ENCODE data around the gene TOMM40.
"Not testable (repeated sequence)": the region's sequence is repeated elsewhere in the genome, so short reads cannot be mapped to it uniquely, and the experiment has no call there.

TOMM40 gene

DNA sequence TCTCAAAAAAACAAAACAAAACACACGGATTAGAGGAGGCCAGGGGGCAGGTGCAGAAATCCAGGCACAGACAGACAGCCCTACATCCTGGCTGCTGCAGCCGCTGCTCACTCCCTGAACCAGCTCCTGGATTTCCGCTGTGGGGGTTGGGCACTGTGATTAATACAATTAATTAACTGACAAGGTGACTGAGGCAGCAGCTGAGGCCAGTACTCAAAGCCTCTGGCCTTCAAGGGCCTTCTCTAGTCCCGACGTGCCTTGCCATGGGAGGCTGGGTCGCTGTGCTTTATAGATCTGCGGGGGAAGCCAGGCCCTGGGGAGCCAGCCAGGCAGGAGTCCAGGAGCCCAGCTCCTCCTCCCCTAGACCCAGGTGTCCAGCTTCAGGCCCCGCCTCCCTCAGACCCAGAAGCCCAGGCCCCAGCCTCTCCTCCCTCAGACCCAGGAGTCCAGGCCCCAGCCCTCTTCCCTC is 40.4 kb upstream of the TOMM40 start:
- no peak for DNase-seq (ENCODE audit: insufficient read length, low spot score)

DNA sequence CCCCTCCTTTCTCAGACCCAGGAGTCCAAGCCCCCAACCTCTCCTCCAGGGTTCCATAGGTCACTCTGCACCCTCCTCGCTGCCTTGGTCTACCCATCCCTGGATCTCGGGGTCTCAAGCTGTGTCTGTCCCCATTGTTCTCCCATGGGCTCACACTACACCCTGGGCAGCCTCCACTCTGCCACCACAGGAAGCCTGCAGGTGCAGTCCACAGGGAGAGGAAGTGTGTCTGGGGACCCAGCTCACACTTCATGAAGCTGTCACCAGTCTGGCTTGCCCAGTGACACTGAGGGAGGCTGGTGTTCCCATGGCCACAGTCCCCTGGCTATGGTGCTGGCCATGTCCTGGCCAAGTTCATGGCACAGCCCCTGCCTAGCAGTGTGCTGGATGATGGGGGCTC is 39.6 kb upstream of the TOMM40 start:
- FAIRE-seq (no peak), DNase-seq (ENCODE audit: insufficient read length, low spot score) (no peak)
- TF ChIP-seq TAF1 (IDR thresholded peaks at IDR 0.05; ENCODE audit: low read depth, low read length), result no peak
- TF ChIP-seq POLR2AphosphoS5 (IDR thresholded peaks at IDR 0.05; ENCODE audit: low read depth, low read length), result no peak
- no peak for TF ChIP-seq SPI1 (IDR thresholded peaks at IDR 0.05; ENCODE audit: low read depth, low read length)
- no peak for TF ChIP-seq POLR2A (IDR thresholded peaks at IDR 0.05; ENCODE audit: low read depth, low read length)
- no peak for TF ChIP-seq POU2F2 (IDR thresholded peaks at IDR 0.05; ENCODE audit: low read depth, low read length)
- no peak for TF ChIP-seq PAX5 (IDR thresholded peaks at IDR 0.05; ENCODE audit: insufficient read depth, low read length, severe bottlenecking)

More for the DNA sequence above, 40.4 kb upstream of the TOMM40 start:
- no peak for FAIRE-seq
- no peak for TF ChIP-seq POLR2A (IDR thresholded peaks at IDR 0.05; ENCODE audit: low read depth, low read length)

DNA sequence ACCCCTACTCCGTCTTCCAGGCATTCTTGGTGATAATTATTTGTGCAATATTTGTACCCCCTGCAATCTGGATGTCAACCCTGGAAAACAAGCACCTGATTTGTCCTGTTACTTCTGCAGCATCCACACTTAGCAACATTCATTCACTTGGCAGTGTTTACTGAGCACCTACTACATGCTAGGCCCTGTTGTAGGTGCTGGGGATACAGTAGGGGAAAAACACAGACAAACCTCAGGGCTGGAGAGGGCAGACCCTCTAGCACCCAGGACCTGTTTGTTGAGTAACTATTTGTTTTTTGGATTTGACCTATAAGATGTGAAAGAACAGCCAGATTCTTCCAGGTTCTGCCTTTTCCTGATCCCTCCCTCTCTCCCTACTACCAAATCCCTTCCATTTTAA is 35.4 kb upstream of the TOMM40 start:
- TF ChIP-seq PAX5 (IDR thresholded peaks at IDR 0.05; ENCODE audit: insufficient read depth, low read length, severe bottlenecking), result no peak
- no peak for TF ChIP-seq POU2F2 (IDR thresholded peaks at IDR 0.05; ENCODE audit: low read depth, low read length)
- no peak for TF ChIP-seq POLR2A (IDR thresholded peaks at IDR 0.05; ENCODE audit: low read depth, low read length)
- TF ChIP-seq SPI1 (IDR thresholded peaks at IDR 0.05; ENCODE audit: low read depth, low read length), result no peak
- no peak for TF ChIP-seq TAF1 (IDR thresholded peaks at IDR 0.05; ENCODE audit: low read depth, low read length)
- no peak for TF ChIP-seq POLR2AphosphoS5 (IDR thresholded peaks at IDR 0.05; ENCODE audit: low read depth, low read length)
- FAIRE-seq, result no peak

DNA sequence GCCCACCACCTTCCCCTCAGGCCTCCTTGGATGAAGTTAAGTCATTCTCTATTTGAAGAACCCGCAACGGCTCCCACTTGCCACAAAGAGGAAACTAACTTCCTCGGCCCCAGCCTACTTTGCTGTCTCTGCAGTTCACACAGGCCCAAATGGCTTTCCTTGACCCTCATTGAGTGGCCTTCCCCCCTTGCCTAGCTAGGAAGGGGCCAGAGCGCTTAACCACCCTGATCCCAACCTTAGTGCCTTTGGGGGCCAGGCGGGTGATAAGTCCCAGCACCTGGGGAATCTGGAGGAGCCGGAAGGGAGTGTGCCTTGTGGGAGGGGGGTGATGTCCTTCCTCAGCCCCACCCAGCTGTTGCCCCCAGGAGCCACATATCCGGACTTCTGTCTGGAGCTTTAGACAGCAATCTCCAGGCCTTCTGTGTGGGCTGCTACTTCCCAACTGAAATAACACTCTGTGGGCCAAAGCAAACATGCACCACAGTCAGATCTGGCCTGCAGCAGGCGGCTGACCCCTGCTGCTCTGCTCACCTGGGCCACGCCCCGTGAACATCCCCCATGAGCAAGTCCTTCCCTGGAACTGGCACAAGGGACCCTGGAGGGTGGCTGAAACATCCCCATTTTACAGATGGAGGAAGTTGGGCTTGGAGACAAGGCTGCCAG is 34.5 kb upstream of the TOMM40 start:
- TF ChIP-seq SPI1 (IDR thresholded peaks at IDR 0.05; ENCODE audit: low read depth, low read length), result no peak
- TF ChIP-seq POLR2AphosphoS5 (IDR thresholded peaks at IDR 0.05; ENCODE audit: low read depth, low read length), result no peak
- TF ChIP-seq TAF1 (IDR thresholded peaks at IDR 0.05; ENCODE audit: low read depth, low read length), result no peak
- no peak for FAIRE-seq
- no peak for DNase-seq (ENCODE audit: insufficient read length, low spot score)

More for the DNA sequence above, 35.4 kb upstream of the TOMM40 start:
- DNase-seq (ENCODE audit: insufficient read length, low spot score), result no peak

DNA sequence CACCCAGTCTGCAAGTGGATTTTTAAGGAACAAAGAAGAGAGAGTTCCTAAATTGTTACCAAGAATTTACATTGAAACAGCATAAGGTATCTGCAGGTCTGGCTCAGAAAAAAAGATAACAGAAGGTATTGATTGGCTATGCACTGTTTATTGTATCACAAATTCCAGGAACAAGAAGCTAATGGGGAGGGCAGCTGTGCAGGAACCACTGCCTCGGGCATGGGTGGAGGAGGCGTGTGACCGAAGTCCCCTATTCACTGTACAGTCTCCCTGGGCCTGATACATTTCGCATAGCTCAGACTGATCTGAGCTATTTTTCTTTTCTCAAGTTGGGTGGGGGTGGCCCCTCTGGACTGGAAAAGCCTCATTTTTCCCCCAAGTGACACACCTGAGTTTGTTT is 33.2 kb upstream of the TOMM40 start:
- DNase-seq (ENCODE audit: insufficient read length, low spot score) (no peak), FAIRE-seq (no peak)

DNA sequence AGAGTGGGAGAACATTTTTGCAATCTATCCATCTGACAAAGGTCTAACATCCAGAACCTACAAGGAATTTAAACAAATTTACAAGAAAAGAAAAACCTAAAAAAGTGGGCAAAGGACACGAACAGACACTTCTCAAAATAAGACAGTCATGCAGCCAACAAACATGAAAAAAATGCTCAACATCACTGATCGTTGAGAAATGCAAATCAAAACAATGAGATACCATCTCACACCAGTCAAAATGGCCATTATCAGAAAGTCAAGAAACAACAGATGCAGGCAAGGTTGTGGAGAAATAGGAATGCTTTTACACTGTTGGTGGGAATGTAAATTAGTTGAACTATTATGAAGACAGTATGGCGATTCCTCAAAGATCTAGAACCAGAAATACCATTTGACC is 29.5 kb upstream of the TOMM40 start:
- not testable (repeated sequence) for DNase-seq (ENCODE audit: insufficient read length, low spot score); FAIRE-seq

More for the DNA sequence above, 33.2 kb upstream of the TOMM40 start:
- TF ChIP-seq POLR2AphosphoS5 (IDR thresholded peaks at IDR 0.05; ENCODE audit: low read depth, low read length) (no peak), POLR2A (IDR thresholded peaks at IDR 0.05; ENCODE audit: low read depth, low read length) (no peak), TAF1 (IDR thresholded peaks at IDR 0.05; ENCODE audit: low read depth, low read length) (no peak), PAX5 (IDR thresholded peaks at IDR 0.05; ENCODE audit: insufficient read depth, low read length, severe bottlenecking) (no peak), SPI1 (IDR thresholded peaks at IDR 0.05; ENCODE audit: low read depth, low read length) (no peak), POU2F2 (IDR thresholded peaks at IDR 0.05; ENCODE audit: low read depth, low read length) (no peak)

DNA sequence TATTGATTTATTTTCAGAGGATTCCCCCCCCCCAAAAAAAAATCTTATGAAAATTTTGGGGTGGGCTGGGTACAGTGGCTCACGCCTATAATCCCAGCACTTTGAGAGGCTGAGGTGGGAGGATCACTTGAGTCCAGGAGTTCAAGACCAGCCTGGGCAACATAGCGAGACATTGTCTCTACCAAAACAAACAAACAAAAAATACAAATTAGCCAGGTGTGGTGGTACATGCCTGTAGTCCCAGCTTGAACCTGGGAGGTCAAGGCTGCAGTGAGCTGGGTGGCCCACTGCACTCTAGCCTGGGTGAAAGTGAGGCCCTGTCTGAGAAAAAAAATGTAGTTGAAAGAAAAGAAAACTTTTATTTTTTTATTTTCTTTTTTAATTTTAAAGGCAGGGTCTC is 27.1 kb upstream of the TOMM40 start:
- DNase-seq (ENCODE audit: insufficient read length, low spot score), result no peak
- TF ChIP-seq TAF1 (IDR thresholded peaks at IDR 0.05; ENCODE audit: low read depth, low read length), result no peak
- no peak for TF ChIP-seq POLR2AphosphoS5 (IDR thresholded peaks at IDR 0.05; ENCODE audit: low read depth, low read length)
- TF ChIP-seq SPI1 (IDR thresholded peaks at IDR 0.05; ENCODE audit: low read depth, low read length), result no peak
- no peak for TF ChIP-seq PAX5 (IDR thresholded peaks at IDR 0.05; ENCODE audit: insufficient read depth, low read length, severe bottlenecking)
- TF ChIP-seq POU2F2 (IDR thresholded peaks at IDR 0.05; ENCODE audit: low read depth, low read length), result no peak
- no peak for TF ChIP-seq POLR2A (IDR thresholded peaks at IDR 0.05; ENCODE audit: low read depth, low read length)

DNA sequence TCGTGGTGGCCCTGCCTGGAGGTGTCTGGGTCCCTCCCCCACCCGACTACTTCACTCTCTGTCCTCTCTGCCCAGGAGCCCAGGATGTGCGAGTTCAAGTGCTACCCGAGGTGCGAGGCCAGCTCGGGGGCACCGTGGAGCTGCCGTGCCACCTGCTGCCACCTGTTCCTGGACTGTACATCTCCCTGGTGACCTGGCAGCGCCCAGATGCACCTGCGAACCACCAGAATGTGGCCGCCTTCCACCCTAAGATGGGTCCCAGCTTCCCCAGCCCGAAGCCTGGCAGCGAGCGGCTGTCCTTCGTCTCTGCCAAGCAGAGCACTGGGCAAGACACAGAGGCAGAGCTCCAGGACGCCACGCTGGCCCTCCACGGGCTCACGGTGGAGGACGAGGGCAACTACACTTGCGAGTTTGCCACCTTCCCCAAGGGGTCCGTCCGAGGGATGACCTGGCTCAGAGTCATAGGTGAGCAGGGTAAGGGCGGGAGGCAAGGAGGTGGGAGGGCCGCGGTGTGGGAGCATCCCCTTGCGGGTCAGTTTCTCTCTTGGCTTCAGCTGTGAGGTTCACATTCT is 25.8 kb upstream of the TOMM40 start:
- TF ChIP-seq TAF1 (IDR thresholded peaks at IDR 0.05; ENCODE audit: low read depth, low read length) (no peak), POLR2AphosphoS5 (IDR thresholded peaks at IDR 0.05; ENCODE audit: low read depth, low read length) (no peak), POU2F2 (IDR thresholded peaks at IDR 0.05; ENCODE audit: low read depth, low read length) (no peak), PAX5 (IDR thresholded peaks at IDR 0.05; ENCODE audit: insufficient read depth, low read length, severe bottlenecking) (no peak)
- FAIRE-seq, result no peak

More for the DNA sequence above, 27.1 kb upstream of the TOMM40 start:
- FAIRE-seq, result no peak

DNA sequence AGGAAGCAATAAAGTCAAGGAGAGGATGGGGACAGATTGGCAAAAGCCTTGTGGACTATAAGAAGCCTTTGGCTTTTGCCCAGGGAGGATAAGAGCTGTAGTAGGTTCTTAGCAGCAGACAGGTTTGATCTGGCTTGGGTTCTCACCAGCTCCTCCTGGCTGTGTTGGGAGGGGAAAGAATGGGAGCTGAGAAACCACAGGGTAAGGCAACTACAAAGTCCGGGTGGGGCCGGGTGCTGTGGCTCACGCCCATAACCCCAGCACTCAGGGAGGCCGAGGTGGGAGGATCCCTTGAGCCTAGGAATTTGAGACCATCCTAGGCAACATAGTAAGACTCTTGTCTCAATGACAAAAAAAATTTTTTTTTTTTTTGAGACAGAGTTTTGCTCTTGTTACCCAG is 24.4 kb upstream of the TOMM40 start:
- TF ChIP-seq TAF1 (IDR thresholded peaks at IDR 0.05; ENCODE audit: low read depth, low read length) (no peak), POLR2AphosphoS5 (IDR thresholded peaks at IDR 0.05; ENCODE audit: low read depth, low read length) (no peak), PAX5 (IDR thresholded peaks at IDR 0.05; ENCODE audit: insufficient read depth, low read length, severe bottlenecking) (no peak), POU2F2 (IDR thresholded peaks at IDR 0.05; ENCODE audit: low read depth, low read length) (no peak), POLR2A (IDR thresholded peaks at IDR 0.05; ENCODE audit: low read depth, low read length) (no peak), SPI1 (IDR thresholded peaks at IDR 0.05; ENCODE audit: low read depth, low read length) (no peak)
- FAIRE-seq, result no peak
- no peak for DNase-seq (ENCODE audit: insufficient read length, low spot score)

More for the DNA sequence above, 25.8 kb upstream of the TOMM40 start:
- DNase-seq (ENCODE audit: insufficient read length, low spot score), result no peak

DNA sequence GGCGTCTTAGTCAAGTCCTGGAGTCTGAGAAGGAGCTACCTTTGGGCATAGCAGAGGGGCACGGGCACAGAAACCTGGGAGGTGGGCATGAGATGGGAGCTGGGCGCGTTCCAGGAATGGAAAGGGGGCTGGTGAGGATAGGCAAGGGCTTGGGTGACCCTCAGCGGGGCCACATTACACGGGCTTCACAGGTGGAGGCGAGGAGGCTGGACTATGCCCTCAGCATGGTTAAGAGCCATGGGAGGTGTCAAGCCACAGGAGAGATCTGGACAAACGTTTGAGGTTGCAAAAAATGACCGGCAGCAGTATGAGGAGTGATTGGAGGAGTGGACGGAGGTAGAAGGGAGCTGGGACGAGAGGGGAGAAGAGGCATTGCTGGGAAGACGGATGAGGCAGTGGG is 23.5 kb upstream of the TOMM40 start:
- DNase-seq (ENCODE audit: insufficient read length, low spot score), result no peak
- FAIRE-seq, result no peak

More for the DNA sequence above, 23.5 kb upstream of the TOMM40 start:
- TF ChIP-seq POLR2AphosphoS5 (IDR thresholded peaks at IDR 0.05; ENCODE audit: low read depth, low read length) (no peak), TAF1 (IDR thresholded peaks at IDR 0.05; ENCODE audit: low read depth, low read length) (no peak), PAX5 (IDR thresholded peaks at IDR 0.05; ENCODE audit: insufficient read depth, low read length, severe bottlenecking) (no peak), SPI1 (IDR thresholded peaks at IDR 0.05; ENCODE audit: low read depth, low read length) (no peak), POLR2A (IDR thresholded peaks at IDR 0.05; ENCODE audit: low read depth, low read length) (no peak), POU2F2 (IDR thresholded peaks at IDR 0.05; ENCODE audit: low read depth, low read length) (no peak)

Data from GM12891 (cell line).